HG02840 (cell line): ENCODE measurements around the gene VWF.
"Not testable (repeated sequence)": the region's sequence is repeated elsewhere in the genome, so short reads cannot be mapped to it uniquely, and the experiment has no call there.

Experiments used
- ATAC-seq: cut with Tn5 transposase; IDR thresholded peaks from one replicate; pipeline ENCODE4 v1.9.1; 2021; ENCODE audit warnings: mild to moderate bottlenecking, moderate library complexity, moderate number of reproducible peaks; ENCODE audit not compliant: unreplicated experiment, low FRiP score

The VWF gene

GRCh38 chr12:6124411-6125309 is at the start of gene VWF:
Gene VWF (minus strand): TSS chr12:6124670. CDS start chr12:6123196, 1,474 bp downstream.
- no peak for ATAC-seq

- no peak for ATAC-seq
Measured at GRCh38 chr12:6172862-6173261, 48.4 kb upstream of the VWF start.

GRCh38 chr12:6172086-6172485 is 47.6 kb upstream of the VWF start:
- ATAC-seq, result no peak

GRCh38 chr12:6171409-6172015 is 47.0 kb upstream of the VWF start:
- ATAC-seq, result no peak

GRCh38 chr12:6167327-6168280 is 43.1 kb upstream of the VWF start:
- ATAC-seq, result no peak

- no peak for ATAC-seq
Measured at GRCh38 chr12:6166808-6167207, 42.3 kb upstream of the VWF start.

GRCh38 chr12:6165395-6165794 is 40.9 kb upstream of the VWF start:
- no peak for ATAC-seq

GRCh38 chr12:6163416-6164060 is 39.1 kb upstream of the VWF start:
- no peak for ATAC-seq

GRCh38 chr12:6161124-6161882 is 36.8 kb upstream of the VWF start:
- no peak for ATAC-seq

- not testable (repeated sequence) for ATAC-seq
Measured at GRCh38 chr12:6160049-6160649, 35.7 kb upstream of the VWF start.

GRCh38 chr12:6159166-6160011 is 34.9 kb upstream of the VWF start:
- ATAC-seq, result not testable (repeated sequence)

- no peak for ATAC-seq
Measured at GRCh38 chr12:6158749-6159148, 34.3 kb upstream of the VWF start.

- ATAC-seq, result no peak
Measured at GRCh38 chr12:6158255-6158654, 33.8 kb upstream of the VWF start.

- no peak for ATAC-seq
Measured at GRCh38 chr12:6157482-6157881, 33.0 kb upstream of the VWF start.

- ATAC-seq, result no peak
Measured at GRCh38 chr12:6154730-6155459, 30.4 kb upstream of the VWF start.

- ATAC-seq, result not testable (repeated sequence)
Measured at GRCh38 chr12:6148722-6149121, 24.3 kb upstream of the VWF start.

- ATAC-seq, result no peak
Measured at GRCh38 chr12:6148061-6148460, 23.6 kb upstream of the VWF start.

GRCh38 chr12:6146951-6147350 is 22.5 kb upstream of the VWF start:
- no peak for ATAC-seq
